Adipose tissue (tissue), 3 donors: Measurements from ENCODE around the gene CXCL17. TPM values are rescaled to one million over a fixed set of nuclear protein-coding genes. Genes with fewer than 3 reads are reported as not detected.

Source experiments
- H3K27ac ChIP-seq: one replicate; pipeline ENCODE4 v1.5.1; 2013; ENCODE audit warnings: low read depth, low read length
- WGBS, 3 donors: extraction: QIAGEN DNeasy Blood & Tissue Kit; methylation state at CpG; one replicate each; pipeline ENCODE4 v1.1.7; 2013; 5-methylcytosine and 5-hydroxymethylcytosine counted together
- polyA plus RNA-seq, 3 donors: library from polyadenylated mRNA; stranded (reverse); fragments of 200-250 nt; gene quantifications; one replicate each; pipeline ENCODE4 v1.2.3, GENCODE V29; 2013
- donor health status: healthy with polysubstance abuse.
- donor health status: Bipolar disorder and iron deficiency.
- donor health status: healthy.

Gene CXCL17
- polyA plus RNA-seq, 3 donors, result 2.1 to 26.5 (median 14.5) TPM

DNA sequence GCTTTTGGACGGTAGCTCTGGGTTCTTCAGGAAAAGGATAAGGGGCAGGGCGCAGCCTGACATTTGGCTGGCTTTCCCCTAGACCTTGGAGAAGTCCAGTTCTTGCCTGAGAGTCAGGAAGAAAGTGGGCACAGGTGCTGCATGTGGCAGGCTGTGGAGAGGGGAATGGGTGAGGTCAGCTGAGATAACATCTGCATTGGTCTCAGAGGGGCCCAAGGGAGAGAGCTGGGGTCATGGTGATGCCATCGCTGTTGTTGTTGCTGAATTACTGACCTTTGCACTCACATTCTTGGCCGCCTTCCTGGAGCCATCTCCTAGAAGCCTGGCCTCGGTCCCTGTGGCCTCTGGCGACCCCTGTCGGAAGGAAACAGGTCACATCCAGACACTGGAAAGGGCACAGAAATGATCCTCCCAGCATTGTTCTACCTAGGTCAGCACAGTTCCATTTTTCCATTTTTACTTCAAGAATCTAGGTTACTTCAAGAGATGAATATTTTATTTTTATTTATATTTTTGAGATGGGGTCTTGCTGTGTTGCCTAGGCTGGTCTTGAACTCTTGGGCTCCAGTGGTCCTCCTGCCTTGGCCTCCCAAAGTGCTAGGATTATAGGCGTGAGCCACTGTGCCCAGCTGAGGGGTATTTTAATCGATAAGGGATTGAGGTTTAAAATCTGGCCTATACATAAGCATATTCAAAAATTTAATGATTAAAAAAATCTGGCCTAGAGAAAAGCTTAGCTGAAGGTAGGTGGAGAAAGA, 9.1 kb downstream of the CXCL17 start:
- 21 to 40% (median 35%) methylated on average over 9 of the region's 9 CpGs for WGBS, 3 donors
- H3K27ac ChIP-seq, result no peak overlapping the region

DNA sequence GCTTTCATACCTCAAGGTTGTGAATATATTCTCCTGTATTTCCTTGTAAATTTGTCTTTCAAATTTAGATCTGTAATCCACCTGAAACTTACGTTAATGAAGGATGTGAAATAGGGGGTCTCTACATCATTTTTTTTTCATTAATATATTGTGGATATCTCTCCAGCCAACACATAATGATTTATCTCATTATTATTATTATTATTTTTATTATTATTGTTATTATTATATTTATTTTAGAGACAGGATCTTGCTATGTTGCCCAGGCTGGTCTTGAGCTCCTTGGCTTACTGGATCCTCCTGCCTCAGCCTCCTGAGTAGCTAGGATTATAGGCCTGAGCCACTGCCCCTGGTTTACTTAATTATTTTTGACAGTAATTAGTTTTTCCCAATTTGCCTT, 11.3 kb downstream of the CXCL17 start:
- H3K27ac ChIP-seq, result no peak overlapping the region
- 92 to 95% (median 93%) methylated on average over 1 of the region's 1 CpG for WGBS, 3 donors

DNA sequence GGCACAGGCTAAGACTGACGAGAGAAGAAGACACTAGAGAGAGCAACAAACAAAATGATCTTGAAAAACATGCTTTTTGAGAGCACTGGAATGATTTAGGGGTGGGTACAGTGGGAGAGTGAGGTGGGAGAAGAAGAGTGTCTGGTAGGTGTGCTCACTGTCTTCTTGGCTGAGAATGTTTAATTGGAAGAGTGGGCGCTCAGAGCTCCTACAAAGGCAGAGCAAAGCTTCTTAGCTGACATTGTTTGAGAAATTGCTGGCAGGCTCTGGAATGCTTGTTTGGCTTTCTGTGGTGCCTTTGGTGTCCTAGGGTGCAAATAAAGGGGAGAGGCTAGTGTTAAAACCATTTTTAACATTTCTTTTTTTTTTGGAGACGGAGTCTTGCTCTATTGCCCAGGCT, 14.1 kb downstream of the CXCL17 start:
- 85 to 92% (median 85%) methylated on average over 3 of the region's 3 CpGs for WGBS, 3 donors
- no peak overlapping the region for H3K27ac ChIP-seq

DNA sequence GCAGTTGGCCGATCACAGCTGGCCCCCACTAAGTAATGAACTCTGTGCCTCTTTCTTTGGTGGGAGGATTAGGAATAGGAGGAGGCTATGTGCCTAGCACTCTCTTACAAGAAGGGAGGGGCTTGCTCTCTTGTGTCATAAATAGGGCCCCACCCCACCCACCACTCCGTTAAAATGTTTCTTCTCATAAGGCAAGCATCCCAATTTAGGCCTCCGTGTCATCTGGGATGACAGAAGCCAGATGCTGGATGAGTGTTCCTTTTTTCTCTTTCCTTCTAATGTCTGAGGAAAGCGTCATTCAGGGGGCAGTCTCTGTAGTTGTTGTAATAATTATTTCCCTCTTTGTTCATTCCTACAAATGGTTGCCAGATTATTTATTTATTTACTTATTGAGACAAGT, 15.4 kb downstream of the CXCL17 start, which contains the start of gene LIPE:
Gene LIPE, minus strand, starts transcription at position 76 of the 400 bp plus-strand sequence. CDS start 239 bp downstream, outside the sequence.
- 44 to 84% (median 48%) methylated on average over 4 of the region's 4 CpGs for WGBS, 3 donors

DNA sequence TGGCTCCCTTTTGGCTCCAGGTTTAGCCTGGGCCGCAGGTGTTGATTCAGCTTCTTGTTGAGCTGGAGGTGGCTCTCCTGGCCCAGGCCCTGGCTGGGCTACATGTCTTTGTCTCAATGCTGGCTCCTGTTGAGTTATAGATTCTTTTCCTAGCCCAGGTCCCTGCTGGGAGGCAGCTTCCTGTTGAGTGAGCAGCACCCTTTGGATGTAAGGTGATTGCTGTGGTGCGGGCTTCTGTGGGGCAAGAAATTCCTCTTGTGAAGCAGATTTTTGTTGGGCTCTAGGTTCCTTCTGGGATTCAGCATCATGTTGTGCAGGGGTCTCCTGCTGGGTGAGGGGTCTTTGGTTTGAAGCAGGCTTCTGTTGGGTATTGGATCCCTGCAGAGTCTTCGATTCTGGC, 16.1 kb downstream of the CXCL17 start:
- H3K27ac ChIP-seq, result no peak overlapping the region
- 85 to 91% (median 86%) methylated on average over 3 of the region's 3 CpGs for WGBS, 3 donors

More for the DNA sequence above, 15.4 kb downstream of the CXCL17 start, which contains the start of gene LIPE:
- H3K27ac ChIP-seq, result no peak within 1 kb of the TSS

DNA sequence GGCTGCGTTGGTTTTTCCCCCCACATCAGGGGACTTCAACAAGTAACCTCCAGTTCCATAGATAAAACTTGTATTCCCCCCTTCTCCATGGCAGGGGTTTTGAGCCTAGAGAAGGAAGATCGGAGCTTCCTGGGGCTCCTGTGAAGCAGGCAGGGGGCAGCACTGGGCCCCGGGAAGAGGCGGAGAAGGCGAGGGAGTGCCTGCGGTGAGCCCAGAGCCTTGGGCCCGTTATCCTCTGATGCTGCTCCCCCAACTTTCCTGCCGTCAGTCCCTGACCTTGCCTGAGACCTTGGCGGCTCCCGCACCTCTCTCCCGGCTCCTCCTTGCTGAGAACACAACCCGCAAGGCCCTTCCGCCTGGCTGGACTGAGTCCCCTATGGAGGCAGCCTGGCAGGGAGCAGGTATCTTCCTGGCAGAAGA, 18.0 kb downstream of the CXCL17 start:
- H3K27ac ChIP-seq, result no peak overlapping the region
- WGBS, 3 donors, result 40 to 69% (median 68%) methylated on average over 11 to 13 of the region's 13 CpGs

DNA sequence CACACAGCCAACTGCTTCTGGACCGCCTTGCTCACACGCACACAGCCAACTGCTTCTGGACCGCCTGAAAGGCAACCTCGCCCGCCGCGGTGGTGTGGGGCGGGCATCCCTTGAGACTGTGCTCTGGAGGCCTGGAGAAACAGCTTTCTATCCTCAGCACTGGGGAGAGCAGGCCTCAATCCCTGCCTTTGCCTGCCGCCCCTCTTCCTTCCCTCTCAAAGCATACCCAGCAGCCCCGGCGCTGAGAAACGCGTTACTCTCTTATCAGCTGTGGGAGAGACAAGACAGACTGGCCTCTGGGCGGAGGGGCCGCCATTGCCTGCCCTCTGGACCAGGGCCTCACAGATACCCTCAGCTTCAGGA, 18.4 kb downstream of the CXCL17 start:
- WGBS, 3 donors, result 59 to 62% (median 60%) methylated on average over 15 of the region's 15 CpGs
- H3K27ac ChIP-seq, result no peak overlapping the region

DNA sequence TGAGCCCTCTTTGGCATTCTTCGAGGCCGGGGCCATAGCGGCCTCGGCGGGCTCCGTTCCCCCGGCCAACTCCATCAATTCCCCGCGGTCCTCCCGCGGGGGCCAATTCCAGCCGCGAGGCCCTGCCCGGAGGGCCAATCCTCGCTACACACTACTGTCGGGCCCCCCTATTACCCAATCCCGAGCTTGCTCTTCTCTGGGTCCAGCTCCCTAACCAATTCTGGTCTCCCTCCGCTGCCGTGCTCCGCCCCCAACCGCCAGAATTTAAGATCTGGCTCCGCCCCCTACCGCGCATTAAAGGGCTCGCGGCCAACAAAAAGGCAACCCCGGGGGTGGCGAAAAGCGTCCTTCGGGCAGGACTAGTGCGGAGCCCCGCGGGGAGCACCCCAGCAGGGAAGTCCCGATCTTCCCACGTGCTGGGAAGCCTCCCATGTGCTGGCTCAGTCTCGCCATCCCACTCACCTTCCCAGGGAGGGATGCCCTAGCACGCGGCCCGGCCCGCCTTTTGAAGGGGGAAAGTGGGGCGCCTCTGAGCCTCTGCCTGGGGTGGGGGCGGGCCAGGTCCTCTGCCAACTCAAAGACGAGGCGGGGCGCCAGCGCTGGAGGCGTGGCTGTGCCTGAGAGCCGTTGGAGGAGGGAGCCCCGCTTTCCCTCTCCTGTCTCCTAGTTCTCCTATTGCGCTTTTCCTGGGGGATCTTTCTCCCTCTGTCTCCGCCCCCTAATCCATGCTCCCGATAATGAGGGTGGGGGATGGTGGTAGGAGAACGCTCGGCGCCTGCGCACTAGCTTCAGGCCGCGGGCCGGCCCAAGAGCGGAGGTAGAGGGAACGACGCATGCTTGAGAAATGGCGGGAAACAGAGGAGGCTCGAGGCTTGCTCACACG, 19.0 kb downstream of the CXCL17 start:
- H3K27ac ChIP-seq, result no peak overlapping the region
- 2 to 3% (median 3%) methylated on average over 65 of the region's 65 CpGs for WGBS, 3 donors

DNA sequence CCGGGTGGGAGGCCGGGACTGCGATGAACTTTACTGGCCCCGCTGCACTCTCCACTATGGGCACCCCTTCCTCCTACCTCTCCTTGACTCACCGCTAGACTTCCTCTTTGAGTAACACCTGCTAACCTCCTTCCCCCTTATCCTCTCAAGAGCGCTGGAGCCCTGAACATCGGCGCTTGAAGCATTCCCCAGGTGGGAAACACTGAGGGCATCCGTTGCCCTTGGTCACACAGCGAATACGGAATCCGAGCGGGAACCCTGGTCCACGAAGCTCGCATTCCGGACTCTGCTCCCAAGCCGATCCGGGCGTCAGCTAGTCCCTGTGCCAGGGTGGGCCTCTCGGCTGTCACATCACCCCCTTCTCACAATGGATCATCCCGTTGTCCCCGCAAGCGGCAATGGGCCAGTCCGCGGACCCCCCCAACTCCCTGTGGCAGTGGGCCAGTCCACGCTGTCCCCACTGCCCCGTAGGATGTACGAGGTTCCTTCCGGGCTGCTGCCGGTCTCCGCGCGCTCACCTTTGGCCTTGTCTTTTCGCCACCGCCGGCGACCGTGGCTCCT, 19.8 kb downstream of the CXCL17 start:
- 1 to 9% (median 2%) methylated on average over 38 of the region's 38 CpGs for WGBS, 3 donors
- H3K27ac ChIP-seq, result no peak overlapping the region

DNA sequence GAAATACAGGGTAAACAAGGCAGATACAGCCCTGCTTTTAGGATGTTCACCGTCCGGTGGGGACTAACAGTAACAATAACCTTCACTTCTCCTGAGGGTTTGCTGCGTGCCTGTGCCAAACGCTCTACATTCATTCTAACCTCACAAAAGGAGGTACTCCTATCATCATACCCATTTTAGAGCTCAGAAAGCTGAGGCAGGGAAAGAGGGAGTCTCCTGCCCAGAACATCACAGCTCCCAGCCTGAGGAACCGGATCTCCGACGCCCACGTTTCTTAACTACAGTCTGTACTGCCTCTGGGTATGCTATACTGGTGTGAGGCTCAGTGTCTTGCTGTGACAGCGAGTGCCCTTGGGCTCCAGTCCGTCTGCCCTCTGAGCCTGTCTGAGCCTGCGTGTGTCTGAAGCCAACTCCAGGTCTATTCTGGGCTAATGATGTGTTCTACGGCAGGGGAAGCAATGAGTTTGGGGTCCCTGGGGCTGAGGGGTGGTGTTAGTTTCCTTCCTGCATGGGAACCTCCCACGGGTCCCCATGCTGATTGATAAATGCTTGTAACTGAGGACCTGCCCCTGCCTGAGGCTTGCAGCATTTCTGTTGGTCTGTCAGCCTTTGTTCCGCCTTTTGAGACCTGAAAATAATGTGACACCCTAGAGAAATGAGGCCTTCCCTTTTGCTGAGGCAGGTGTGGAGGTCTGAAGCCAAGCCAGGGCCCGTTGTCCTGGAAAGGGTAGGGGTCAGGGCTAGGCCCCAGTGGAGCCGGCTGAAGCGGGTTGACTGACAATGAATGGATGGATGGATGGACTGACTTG, 20.4 kb downstream of the CXCL17 start:
- H3K27ac ChIP-seq, result peak overlapping the region; percentile 68
- 47 to 54% (median 50%) methylated on average over 17 of the region's 17 CpGs for WGBS, 3 donors

DNA sequence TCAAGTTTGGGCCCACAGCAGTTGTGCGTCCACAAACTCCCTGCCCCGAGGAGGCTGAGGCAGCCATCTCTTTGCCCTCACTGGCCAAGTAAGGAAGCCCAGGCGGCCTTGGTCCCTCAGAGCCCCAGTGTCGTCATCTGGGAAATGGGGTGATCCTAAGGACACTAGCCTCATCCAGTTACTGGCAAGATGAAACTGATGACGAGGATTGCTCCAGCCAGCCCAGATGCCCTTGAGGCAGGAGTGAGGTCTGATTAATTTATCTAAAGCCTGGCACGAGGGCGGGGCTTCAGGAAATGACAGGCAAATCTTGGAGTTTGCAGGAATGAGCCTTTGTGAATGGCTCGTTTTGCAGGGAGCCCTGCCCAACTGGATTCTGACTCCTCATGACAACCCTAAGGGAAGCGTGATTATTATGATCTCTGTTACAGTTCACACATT, 21.1 kb downstream of the CXCL17 start:
- WGBS, 3 donors, result 38 to 65% (median 57%) methylated on average over 9 of the region's 9 CpGs
- no peak overlapping the region for H3K27ac ChIP-seq

DNA sequence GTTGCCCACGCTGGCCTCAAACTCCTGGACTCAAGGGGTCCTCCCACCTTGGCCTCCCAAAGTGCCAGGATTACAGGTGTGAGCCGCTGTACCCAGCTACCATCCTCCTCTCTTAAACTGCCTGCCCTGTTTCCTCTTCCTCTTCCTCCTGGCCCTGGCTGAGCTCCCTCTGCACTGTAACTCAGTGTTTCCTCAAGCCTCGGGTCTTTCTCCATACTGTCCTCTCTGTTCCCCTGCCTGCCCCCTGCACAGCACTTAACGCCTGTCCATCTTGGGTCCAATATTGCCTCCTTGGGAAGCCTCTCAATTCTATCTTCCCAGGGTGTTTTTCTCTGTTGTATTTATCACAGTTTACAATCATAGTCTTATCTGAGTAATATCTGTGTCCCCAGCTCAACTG, 21.6 kb downstream of the CXCL17 start:
- 56 to 71% (median 68%) methylated on average over 4 of the region's 4 CpGs for WGBS, 3 donors
- H3K27ac ChIP-seq, result no peak overlapping the region

DNA sequence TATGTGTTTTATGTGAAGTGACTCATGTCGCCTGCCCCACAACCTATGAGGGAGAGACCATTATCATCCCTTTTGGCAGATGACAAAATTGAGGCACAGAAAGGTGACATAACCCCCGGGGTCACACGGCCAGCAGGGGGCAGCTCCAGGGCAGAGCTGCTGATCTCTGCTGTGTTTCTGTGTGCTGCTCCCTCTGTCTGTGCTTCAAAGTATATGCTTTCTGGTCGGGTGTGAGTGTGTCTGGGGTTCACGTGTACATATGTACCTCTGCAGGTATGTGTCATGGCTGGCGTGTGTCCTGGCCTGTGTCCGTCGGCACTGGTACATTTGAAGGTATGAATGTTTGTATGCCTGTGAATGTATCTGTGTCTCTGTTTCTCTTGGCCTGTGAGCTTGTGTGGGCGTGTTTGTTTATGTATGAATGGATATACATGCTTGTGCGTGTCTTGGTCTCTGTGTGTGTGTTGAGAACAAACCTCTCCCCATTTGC, 22.6 kb downstream of the CXCL17 start:
- WGBS, 3 donors, result 45 to 54% (median 47%) methylated on average over 10 of the region's 10 CpGs
- H3K27ac ChIP-seq, result no peak overlapping the region

DNA sequence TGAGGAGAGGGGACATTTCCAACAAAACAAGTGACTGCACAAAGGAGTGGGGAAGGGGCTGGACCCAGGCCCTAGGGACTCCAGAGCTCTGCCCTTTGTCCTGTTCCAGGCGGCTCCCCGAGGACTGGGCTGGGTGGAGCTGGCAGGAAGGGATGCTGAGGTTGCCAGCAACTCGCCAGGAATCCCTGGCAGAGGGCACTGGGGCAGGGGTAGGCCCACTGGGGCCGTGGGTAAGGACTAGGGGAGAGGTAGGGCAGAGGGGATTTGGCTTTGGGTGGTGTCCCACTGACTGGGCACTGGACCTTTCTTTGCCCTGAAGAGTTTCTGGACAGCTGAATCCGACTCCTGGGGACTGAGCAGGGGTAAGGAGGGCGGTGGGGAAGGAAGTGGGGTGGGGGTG, 23.4 kb downstream of the CXCL17 start:
- 45 to 66% (median 66%) methylated on average over 6 of the region's 6 CpGs for WGBS, 3 donors
- no peak overlapping the region for H3K27ac ChIP-seq

DNA sequence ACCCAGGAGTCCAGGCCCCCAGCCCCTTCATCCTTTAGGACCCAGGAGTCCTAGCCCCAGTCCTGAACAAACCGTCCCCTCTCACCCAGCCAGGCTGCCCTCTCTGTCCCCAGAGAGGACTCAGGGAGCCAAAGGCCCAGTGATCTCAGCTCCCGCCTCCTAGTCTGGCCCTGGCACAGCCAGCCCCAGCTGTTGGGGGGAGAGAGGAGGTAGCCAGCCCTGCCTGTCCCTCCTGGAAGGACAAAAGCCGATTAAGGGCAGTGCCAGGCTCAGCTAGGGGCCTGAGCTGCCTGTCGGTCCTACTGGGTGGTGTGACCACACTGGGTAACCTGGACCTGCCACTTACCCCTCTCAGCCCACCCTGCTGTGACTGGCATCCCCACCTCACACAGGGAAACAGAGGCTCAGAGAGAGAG, 30.1 kb downstream of the CXCL17 start:
- 65 to 82% (median 65%) methylated on average over 4 of the region's 4 CpGs for WGBS, 3 donors
- no peak overlapping the region for H3K27ac ChIP-seq

DNA sequence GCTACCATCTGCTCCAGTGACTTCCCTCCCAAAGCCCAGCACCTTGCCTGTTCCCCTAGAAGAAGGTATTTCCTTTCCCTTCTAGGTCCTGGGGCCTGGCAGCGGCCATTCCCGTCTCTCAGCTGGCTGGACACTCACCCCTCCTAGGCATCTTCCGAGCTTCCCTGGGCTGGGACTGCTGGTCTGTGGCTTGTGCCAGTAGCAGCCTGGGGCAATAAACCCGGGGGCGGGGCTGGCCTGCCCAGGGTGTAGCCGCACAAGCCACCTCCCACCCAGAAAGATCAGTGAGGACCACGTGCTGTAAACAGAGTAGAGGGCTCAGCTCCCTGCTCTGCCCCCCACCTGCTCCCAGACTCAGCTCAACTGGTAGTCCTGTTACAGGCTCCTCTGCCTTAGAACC, 30.5 kb downstream of the CXCL17 start:
- 58 to 78% (median 70%) methylated on average over 7 of the region's 7 CpGs for WGBS, 3 donors
- H3K27ac ChIP-seq, result no peak overlapping the region

DNA sequence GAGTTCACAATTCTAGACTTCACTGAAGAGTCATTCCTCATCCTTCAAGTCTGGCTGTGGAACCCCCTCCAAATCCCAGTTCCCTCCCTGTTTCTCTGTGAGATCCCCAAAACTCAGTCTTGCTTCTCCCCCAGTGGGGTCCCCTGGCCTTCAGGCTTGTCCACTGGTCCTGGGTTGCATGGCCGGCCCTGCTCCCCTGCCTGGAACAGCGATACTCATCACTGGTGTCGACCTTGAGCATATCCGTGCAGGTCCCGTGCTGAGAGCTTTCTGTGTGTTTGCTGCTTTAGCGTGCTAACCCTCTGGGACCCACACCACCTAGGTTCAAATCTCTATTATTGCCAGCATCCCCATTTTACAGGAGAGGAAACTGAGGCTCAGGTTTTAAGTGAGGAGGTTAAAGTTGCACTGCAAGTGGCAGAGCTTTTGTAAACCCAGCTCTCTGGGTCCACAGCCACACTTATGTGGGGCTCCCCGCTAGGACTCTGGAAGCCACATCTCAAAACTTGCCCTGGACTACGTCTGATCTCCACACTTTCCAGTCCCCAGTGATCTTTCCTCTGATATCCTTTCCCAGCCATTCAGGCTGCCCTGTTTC, 31.1 kb downstream of the CXCL17 start:
- no peak overlapping the region for H3K27ac ChIP-seq
- 68 to 84% (median 78%) methylated on average over 8 of the region's 8 CpGs for WGBS, 3 donors

DNA sequence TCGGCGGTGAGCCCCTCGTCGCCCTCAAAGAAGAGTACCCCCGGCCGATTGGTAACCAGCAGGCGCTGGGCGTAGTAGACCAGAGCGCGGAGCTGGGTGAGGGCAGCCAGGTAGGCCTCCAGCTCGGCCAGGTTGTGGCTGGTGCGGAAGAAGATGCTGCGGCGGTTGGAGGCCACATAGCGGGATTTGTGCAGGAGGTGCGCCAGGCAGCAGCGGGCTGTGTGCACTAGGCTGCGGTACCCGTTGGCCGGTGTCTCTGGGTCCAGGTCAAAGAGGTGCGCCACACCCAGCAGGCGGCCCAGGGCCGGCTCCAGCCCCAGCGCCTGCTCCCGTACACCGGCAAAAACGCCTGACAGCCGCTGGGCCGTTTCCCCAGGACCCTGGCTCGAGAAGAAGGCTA, 32.4 kb downstream of the CXCL17 start:
- H3K27ac ChIP-seq, result no peak overlapping the region
- 81 to 88% (median 88%) methylated on average over 30 of the region's 30 CpGs for WGBS, 3 donors
